HL-60 (cell line): ENCODE data around the gene ROBO4.

Experiments used
- DNase-seq, 2 experiments: peaks; one replicate each; pipeline ENCODE4 v3.0.0-alpha.2; 2010 to 2020; ENCODE audit warnings: low read depth in 1 of 2, low spot score in 1 of 2
- H3K27ac ChIP-seq: fragments of 250-450 bp; sonication (Bioruptor Pico); replicated peaks from 2 replicates; pipeline ENCODE4 v1.5.1; 2020; ENCODE audit warnings: mild to moderate bottlenecking, moderate library complexity
- H3K27me3 ChIP-seq: fragments of 250-450 bp; sonication (Bioruptor Pico); 2 replicates; pipeline ENCODE4 v1.5.1; 2021; ENCODE audit warnings: mild to moderate bottlenecking, moderate library complexity; ENCODE audit not compliant: insufficient read depth, poor library complexity, severe bottlenecking
- H3K4me3 ChIP-seq: replicated peaks from 2 replicates; pipeline ENCODE4 v1.5.1; 2011; ENCODE audit warnings: mild to moderate bottlenecking, control low read depth, low read length; ENCODE audit not compliant: insufficient read depth
- GABPA ChIP-seq: IDR thresholded peaks from 2 replicates; pipeline ENCODE4 v1.6.1; 2012; ENCODE audit warnings: low read depth
- POLR2AphosphoS5 ChIP-seq: IDR thresholded peaks from 2 replicates; pipeline ENCODE4 v1.6.1; 2012; ENCODE audit warnings: low read depth
- REST ChIP-seq: IDR thresholded peaks from 2 replicates; pipeline ENCODE4 v1.6.1; 2012; ENCODE audit warnings: low read depth; ENCODE audit not compliant: insufficient replicate concordance
- SPI1 ChIP-seq: IDR thresholded peaks from 2 replicates; pipeline ENCODE4 v1.6.1; 2012; ENCODE audit warnings: low read depth, mild to moderate bottlenecking, borderline replicate concordance
- TF ChIP-seq, protein P1 (sequence below): IDR thresholded peaks from one replicate; pipeline ENCODE4 v1.5.1; 2011; ENCODE audit warnings: low read length, control low read depth, inconsistent platforms; ENCODE audit not compliant: insufficient read depth

The ROBO4 gene

DNA sequence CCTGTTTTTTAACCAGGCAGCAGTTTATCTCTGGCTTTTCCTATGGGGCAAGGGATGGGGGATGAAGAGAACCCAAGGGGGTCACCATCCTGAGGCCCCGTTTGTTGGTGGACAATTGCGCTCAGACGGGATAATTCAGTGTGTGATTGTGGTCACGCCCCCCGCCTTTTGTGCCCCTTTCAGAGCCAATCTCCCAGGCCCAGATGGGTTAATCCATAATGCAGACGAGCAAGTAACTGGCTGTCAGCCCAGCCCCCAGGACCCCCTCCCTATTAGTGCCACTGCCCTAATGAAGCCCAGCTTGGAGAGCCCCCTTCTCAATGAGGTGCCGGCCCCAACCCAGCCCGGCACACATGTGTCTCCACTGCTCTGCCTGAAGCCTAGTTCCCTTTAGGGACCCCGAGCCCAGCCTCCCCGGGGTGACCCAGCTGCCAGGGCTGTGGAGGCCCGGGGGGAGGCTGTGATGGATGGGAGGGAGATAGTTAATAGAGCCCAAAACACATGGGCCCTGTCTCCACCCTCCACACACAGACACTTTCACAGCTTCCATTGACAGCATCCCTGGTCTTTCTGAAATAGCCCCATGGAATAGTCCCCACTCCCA lies 51.5 kb downstream of the ROBO4 start:
- TF ChIP-seq, protein P1, sequence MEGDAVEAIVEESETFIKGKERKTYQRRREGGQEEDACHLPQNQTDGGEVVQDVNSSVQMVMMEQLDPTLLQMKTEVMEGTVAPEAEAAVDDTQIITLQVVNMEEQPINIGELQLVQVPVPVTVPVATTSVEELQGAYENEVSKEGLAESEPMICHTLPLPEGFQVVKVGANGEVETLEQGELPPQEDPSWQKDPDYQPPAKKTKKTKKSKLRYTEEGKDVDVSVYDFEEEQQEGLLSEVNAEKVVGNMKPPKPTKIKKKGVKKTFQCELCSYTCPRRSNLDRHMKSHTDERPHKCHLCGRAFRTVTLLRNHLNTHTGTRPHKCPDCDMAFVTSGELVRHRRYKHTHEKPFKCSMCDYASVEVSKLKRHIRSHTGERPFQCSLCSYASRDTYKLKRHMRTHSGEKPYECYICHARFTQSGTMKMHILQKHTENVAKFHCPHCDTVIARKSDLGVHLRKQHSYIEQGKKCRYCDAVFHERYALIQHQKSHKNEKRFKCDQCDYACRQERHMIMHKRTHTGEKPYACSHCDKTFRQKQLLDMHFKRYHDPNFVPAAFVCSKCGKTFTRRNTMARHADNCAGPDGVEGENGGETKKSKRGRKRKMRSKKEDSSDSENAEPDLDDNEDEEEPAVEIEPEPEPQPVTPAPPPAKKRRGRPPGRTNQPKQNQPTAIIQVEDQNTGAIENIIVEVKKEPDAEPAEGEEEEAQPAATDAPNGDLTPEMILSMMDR, result no peak
- no peak for TF ChIP-seq GABPA
- TF ChIP-seq POLR2AphosphoS5, result no peak
- no peak for TF ChIP-seq REST
- no peak for TF ChIP-seq SPI1
- Histone ChIP-seq H3K4me3 (no peak overlapping the region), H3K27ac (no peak overlapping the region), H3K27me3 (peaks cover 75% of the 10 kb centered on the region)
- no peak for DNase-seq

GRCh38 chr11:124844664-124845079 lies 53.0 kb downstream of the ROBO4 start:
- H3K27ac ChIP-seq, result no peak overlapping the region
- no peak overlapping the region for H3K4me3 ChIP-seq
- peaks cover 80% of the 10 kb centered on the region for H3K27me3 ChIP-seq
- no peak for DNase-seq
- TF ChIP-seq POLR2AphosphoS5 (no peak), REST (no peak), SPI1 (no peak), GABPA (no peak)
- TF ChIP-seq, protein P1, result no peak

DNA sequence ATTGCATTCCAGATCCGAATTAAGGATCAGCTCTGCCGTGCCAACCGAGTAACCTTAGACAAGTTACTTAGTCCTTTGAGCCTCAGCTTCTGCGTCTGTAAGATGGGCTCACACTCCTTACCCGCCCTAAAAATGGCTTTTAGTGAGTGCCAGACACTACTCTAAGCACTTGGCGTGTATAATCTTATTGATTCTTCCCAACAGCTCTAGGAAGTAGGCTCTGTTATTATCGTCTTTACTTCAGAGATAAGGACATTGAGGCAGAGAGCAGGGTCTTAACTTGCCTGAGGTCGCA lies 54.1 kb downstream of the ROBO4 start:
- H3K27me3 ChIP-seq, result peaks cover 87% of the 10 kb centered on the region
- no peak for DNase-seq
- no peak overlapping the region for H3K27ac ChIP-seq
- TF ChIP-seq GABPA (no peak), SPI1 (no peak), POLR2AphosphoS5 (no peak)
- TF ChIP-seq, protein P1, result no peak
- H3K4me3 ChIP-seq, result no peak overlapping the region

DNA sequence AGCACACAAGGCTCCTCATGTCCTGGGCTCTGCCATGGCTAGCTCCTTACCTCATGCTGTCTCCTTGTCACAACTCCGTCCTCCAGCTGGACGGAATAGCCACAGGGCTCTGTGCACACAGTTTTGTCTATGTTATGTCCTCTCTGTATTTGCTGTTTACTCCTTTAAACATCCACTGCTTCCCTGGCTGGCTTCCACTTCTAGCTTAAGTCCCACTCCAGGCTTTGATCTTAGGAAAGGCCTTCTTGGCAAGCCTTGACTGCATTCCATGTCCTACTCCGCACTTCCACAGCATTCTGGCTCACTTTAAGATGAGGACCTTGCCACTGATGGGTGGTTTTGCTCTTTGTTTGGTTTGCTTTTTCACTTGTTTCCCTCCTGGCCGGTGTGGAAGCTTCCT lies 55.4 kb downstream of the ROBO4 start:
- Histone ChIP-seq H3K4me3 (no peak overlapping the region), H3K27ac (no peak overlapping the region), H3K27me3 (peaks cover 88% of the 10 kb centered on the region)
- TF ChIP-seq REST (no peak), SPI1 (no peak), POLR2AphosphoS5 (no peak), GABPA (no peak)
- TF ChIP-seq, protein P1, result no peak
- DNase-seq, result no peak
